ENCODE data around the gene ARHGEF37.

The ARHGEF37 gene

GRCh38 chr5:149598966-149599365, 17.7 kb downstream of the ARHGEF37 start:
- TF ChIP-seq, protein P1, sequence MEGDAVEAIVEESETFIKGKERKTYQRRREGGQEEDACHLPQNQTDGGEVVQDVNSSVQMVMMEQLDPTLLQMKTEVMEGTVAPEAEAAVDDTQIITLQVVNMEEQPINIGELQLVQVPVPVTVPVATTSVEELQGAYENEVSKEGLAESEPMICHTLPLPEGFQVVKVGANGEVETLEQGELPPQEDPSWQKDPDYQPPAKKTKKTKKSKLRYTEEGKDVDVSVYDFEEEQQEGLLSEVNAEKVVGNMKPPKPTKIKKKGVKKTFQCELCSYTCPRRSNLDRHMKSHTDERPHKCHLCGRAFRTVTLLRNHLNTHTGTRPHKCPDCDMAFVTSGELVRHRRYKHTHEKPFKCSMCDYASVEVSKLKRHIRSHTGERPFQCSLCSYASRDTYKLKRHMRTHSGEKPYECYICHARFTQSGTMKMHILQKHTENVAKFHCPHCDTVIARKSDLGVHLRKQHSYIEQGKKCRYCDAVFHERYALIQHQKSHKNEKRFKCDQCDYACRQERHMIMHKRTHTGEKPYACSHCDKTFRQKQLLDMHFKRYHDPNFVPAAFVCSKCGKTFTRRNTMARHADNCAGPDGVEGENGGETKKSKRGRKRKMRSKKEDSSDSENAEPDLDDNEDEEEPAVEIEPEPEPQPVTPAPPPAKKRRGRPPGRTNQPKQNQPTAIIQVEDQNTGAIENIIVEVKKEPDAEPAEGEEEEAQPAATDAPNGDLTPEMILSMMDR (conservative IDR thresholded peaks at IDR 0.05; ENCODE audit: control insufficient read depth, insufficient read depth, low read depth, low read length), result no peak
- H3K4me3 ChIP-seq (ENCODE audit: control insufficient read depth, low read depth, low read length), result no peak overlapping the region
- no peak for DNase-seq (ENCODE audit: low read depth)

DNA sequence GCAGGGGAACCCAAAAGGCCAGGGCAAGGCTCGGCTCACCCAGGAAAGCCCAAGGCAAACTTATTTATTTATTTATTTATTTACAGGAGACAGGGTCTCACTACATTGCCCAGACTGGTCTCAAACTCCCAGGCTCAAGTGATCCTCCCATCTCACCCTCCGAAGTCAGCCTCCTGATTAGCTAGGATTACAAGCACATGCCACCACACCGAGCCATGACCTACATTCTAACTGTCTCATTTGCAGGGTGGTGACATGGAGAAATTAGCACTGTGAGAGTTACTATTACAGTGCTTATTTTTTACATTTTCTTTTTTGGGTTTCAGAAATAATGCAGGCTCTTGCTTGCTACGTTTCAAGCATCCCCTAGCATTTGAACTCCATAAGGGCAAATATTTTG, 18.1 kb downstream of the ARHGEF37 start:
- no peak for DNase-seq (ENCODE audit: low read depth)
- no peak overlapping the region for H3K4me3 ChIP-seq (ENCODE audit: control insufficient read depth, low read depth, low read length)
- TF ChIP-seq, protein P1 (conservative IDR thresholded peaks at IDR 0.05; ENCODE audit: control insufficient read depth, insufficient read depth, low read depth, low read length), result no peak

- no peak overlapping the region for H3K4me3 ChIP-seq (ENCODE audit: control insufficient read depth, low read depth, low read length)
- no peak for DNase-seq (ENCODE audit: low read depth)
- TF ChIP-seq, protein P1 (conservative IDR thresholded peaks at IDR 0.05; ENCODE audit: control insufficient read depth, insufficient read depth, low read depth, low read length), result no peak
Observed at GRCh38 chr5:149600932-149601331, 19.6 kb downstream of the ARHGEF37 start.

DNA sequence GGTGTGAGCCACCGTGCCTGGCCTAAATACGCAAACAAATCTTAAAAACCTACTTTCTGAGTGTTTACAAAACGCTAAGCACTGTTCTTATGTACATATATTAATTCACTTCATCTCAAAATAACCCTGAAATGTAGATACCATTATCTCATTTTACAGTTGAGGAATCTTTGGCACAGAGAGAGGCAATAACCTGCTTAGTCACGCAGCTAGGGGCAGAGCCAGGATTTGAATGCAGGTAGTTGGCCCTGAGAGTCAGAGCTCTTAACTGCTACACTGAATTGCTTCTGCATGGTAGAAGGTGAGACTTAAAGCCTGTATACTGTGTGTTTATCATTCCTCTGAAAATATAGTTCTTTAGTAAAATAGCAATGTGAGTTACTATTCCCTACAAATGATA, 21.9 kb downstream of the ARHGEF37 start:
- no peak overlapping the region for H3K4me3 ChIP-seq (ENCODE audit: control insufficient read depth, low read depth, low read length)
- no peak for DNase-seq (ENCODE audit: low read depth)
- TF ChIP-seq, protein P1 (conservative IDR thresholded peaks at IDR 0.05; ENCODE audit: control insufficient read depth, insufficient read depth, low read depth, low read length), result no peak

DNA sequence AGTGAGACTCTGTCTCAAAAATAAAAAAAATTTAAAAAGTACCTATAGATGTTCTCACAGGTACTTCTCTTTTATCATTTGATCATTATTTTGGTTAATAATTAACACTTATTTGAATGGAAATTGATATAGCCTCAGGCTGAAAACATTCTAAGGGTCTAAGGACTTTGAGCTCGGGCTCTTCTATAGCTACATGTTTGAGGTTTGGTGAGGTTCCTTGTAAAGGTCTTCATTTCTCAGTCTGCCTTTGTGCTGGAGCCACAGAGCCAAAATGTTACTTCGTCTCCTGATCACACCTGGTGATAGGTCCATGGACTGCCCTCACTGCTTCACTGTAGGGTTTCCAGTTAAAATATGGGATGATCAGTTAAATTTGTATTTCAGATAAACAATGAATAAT, 22.6 kb downstream of the ARHGEF37 start:
- no peak for DNase-seq (ENCODE audit: low read depth)
- TF ChIP-seq, protein P1 (conservative IDR thresholded peaks at IDR 0.05; ENCODE audit: control insufficient read depth, insufficient read depth, low read depth, low read length), result no peak
- H3K4me3 ChIP-seq (ENCODE audit: control insufficient read depth, low read depth, low read length), result no peak overlapping the region

GRCh38 chr5:149604321-149604720, 23.0 kb downstream of the ARHGEF37 start:
- TF ChIP-seq, protein P1 (conservative IDR thresholded peaks at IDR 0.05; ENCODE audit: control insufficient read depth, insufficient read depth, low read depth, low read length), result no peak
- H3K4me3 ChIP-seq (ENCODE audit: control insufficient read depth, low read depth, low read length), result no peak overlapping the region
- no peak for DNase-seq (ENCODE audit: low read depth)

- H3K4me3 ChIP-seq (ENCODE audit: control insufficient read depth, low read depth, low read length), result no peak overlapping the region
- TF ChIP-seq, protein P1 (conservative IDR thresholded peaks at IDR 0.05; ENCODE audit: control insufficient read depth, insufficient read depth, low read depth, low read length), result no peak
- no peak for DNase-seq (ENCODE audit: low read depth)
Observed at GRCh38 chr5:149605354-149605997, 24.2 kb downstream of the ARHGEF37 start.
